OCI-LY7 (cell line): ENCODE data around the gene C1orf146. TPM values are rescaled to one million over a fixed set of nuclear protein-coding genes. Genes with fewer than 3 reads are reported as not detected.

Source experiments
- Bru-seq: library from RNA; stranded (reverse); fragments of 400-500 nt; gene quantifications from one replicate; lab custom pipeline; 2021; lab: Mats Ljungman, UMichigan
- BruChase-seq, 2 experiments: library from RNA; stranded (reverse); fragments of 400-500 nt; gene quantifications; one replicate each; lab custom pipeline; 2021; lab: Mats Ljungman, UMichigan
- BruUV-seq: library from RNA; stranded (reverse); fragments of 400-500 nt; replicated peaks from 2 replicates; lab custom pipeline; 2021; lab: Mats Ljungman, UMichigan
- CTCF ChIA-PET: fragments of 300-600 bp; sonication (Branson Sonifier 250); formaldehyde crosslinking; loops from one replicate; lab custom pipeline; 2022; ENCODE audit warnings: antibody characterized with exemption; ENCODE audit not compliant: unreplicated experiment; lab: Charles Lee
- POLR2A ChIA-PET: fragments of 300-600 bp; sonication (Branson Sonifier 250); formaldehyde crosslinking; loops from one replicate; lab custom pipeline; 2022; ENCODE audit warnings: antibody characterized with exemption; lab: Charles Lee
- DNase-seq: peaks from one replicate; pipeline ENCODE4 v3.0.0-alpha.2; 2015; ENCODE audit warnings: low spot score
- H2AFZ ChIP-seq: fragments of 200-600 bp; sonication (generic), shearing (Covaris generic); 2 replicates; pipeline ENCODE4 v1.6.1; 2014; ENCODE audit warnings: mild to moderate bottlenecking, antibody characterized with exemption, low read length, moderate library complexity
- H3K27ac ChIP-seq: fragments of 200-600 bp; sonication (generic); 2 replicates; pipeline ENCODE4 v1.5.1; 2014; ENCODE audit warnings: mixed run types, low read depth, mild to moderate bottlenecking, moderate library complexity, low read length, inconsistent platforms; ENCODE audit not compliant: poor library complexity, severe bottlenecking
- H3K36me3 ChIP-seq: fragments of 200-600 bp; sonication (generic); 2 replicates; pipeline ENCODE4 v1.6.1; 2014; ENCODE audit warnings: mild to moderate bottlenecking, antibody characterized with exemption, low read length, moderate library complexity, mixed read lengths; ENCODE audit not compliant: insufficient read depth
- H3K4me1 ChIP-seq: fragments of 200-600 bp; sonication (generic); 2 replicates; pipeline ENCODE4 v1.5.1; 2014; ENCODE audit warnings: mild to moderate bottlenecking, low read length; ENCODE audit not compliant: insufficient read depth, poor library complexity, severe bottlenecking
- H3K4me2 ChIP-seq: fragments of 200-600 bp; sonication (generic); 2 replicates; pipeline ENCODE4 v1.6.1; 2014; ENCODE audit warnings: mild to moderate bottlenecking, low read length
- H3K4me3 ChIP-seq: fragments of 200-600 bp; sonication (generic); 2 replicates; pipeline ENCODE4 v1.5.1; 2014; ENCODE audit warnings: mild to moderate bottlenecking, low read depth, low read length; ENCODE audit not compliant: poor library complexity, severe bottlenecking
- H3K79me2 ChIP-seq: fragments of 200-600 bp; sonication (generic); 2 replicates; pipeline ENCODE4 v1.6.1; 2016; ENCODE audit warnings: low read depth, mild to moderate bottlenecking, low read length, moderate library complexity, mixed read lengths; ENCODE audit not compliant: insufficient read depth
- H3K9me2 ChIP-seq: fragments of 200-600 bp; sonication (generic); 2 replicates; pipeline ENCODE4 v1.6.1; 2016; ENCODE audit warnings: mild to moderate bottlenecking, low read length, mixed read lengths; ENCODE audit not compliant: insufficient read depth
- H3K9me3 ChIP-seq: fragments of 200-600 bp; sonication (generic); 2 replicates; pipeline ENCODE4 v1.6.1; 2014; ENCODE audit warnings: mild to moderate bottlenecking, mixed run types, low read length, mixed read lengths
- H4K20me1 ChIP-seq: fragments of 200-600 bp; sonication (generic); 2 replicates; pipeline ENCODE4 v1.6.1; 2014; ENCODE audit warnings: mild to moderate bottlenecking, antibody characterized with exemption, low read length, moderate library complexity, mixed read lengths; ENCODE audit not compliant: insufficient read depth
- EZH2phosphoT487 ChIP-seq: fragments of 200-600 bp; sonication (generic); IDR thresholded peaks from 2 replicates; pipeline ENCODE4 v1.6.1; 2018; ENCODE audit warnings: low read depth, borderline replicate concordance, mild to moderate bottlenecking, mixed run types, antibody characterized with exemption, low read length, moderate library complexity, mixed read lengths
- intact Hi-C: fragments of 100-400 bp; cut with micrococcal nuclease; formaldehyde crosslinking; loops from one replicate; pipeline ENCODE4 v1.10.0; 2022; ENCODE audit not compliant: unreplicated experiment
- long read RNA-seq: library from polyadenylated mRNA; stranded (forward); transcript quantifications from one replicate; pipeline ENCODE4 v2.0.0, GENCODE V29; 2022
- total RNA-seq, 2 experiments: library from RNA; depleted of rRNA in 1 of 2; stranded (reverse); fragments of >200 nt in 1 of 2; shearing (Covaris generic) in 1 of 2; gene quantifications; 2 replicates each; pipeline ENCODE4 v1.2.3, GENCODE V29; 2014 to 2022
- TF ChIP-seq, protein P1 (sequence below): fragments of 200-600 bp; sonication (generic); conservative IDR thresholded peaks from 2 replicates; pipeline ENCODE4 v1.5.1; 2014; ENCODE audit warnings: mild to moderate bottlenecking, antibody characterized with exemption, low read length, moderate library complexity, mixed read lengths

Gene C1orf146
- total RNA-seq (2014; rRNA removed; shearing (Covaris generic)) (not detected in 2 replicates), total RNA-seq (2022) (not detected in 2 replicates), Bru-seq, nascent RNA (not detected), BruChase-seq, experiment 1, labeled RNA remaining after a 6-hour chase (not detected), BruChase-seq, experiment 2, labeled RNA remaining after a 2-hour chase (not detected)
- long read RNA-seq: 0 reads

DNA sequence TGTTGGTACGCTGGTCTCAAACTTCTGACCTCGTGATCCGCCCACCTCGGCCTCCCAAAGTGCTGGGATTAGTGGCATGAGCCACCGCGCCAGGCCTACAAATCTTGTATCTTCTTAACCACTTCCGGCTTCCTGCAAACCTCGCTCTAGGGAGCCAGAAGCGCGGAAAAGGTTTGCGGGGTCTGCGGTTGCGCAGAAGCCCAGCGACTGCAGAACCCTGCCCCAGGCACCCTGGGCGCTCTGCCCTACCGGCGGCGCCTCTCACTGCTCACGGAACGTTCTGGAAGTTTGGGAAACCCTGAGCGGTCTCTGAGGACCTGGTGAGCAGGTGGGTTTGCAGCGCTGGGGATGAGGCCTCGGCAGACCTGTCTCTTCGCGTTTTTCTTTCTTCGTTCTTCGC, at the start of gene C1orf146:
C1orf146 (plus strand) TSS at position 195 of the 400 bp plus-strand sequence. CDS start 13,506 bp downstream, outside the sequence.
- intact Hi-C loops: no loop called here
- no peaks in the 10 kb centered on the region for H3K4me1 ChIP-seq
- H3K4me2 ChIP-seq: no peak within 1 kb of the TSS
- no peaks in the 10 kb centered on the region for H3K9me2 ChIP-seq
- H3K4me3 ChIP-seq: no peak within 1 kb of the TSS
- no peaks in the 10 kb centered on the region for H3K36me3 ChIP-seq
- no peak for DNase-seq
- no peaks in the 10 kb centered on the region for H3K9me3 ChIP-seq
- H2AFZ ChIP-seq: no peak within 1 kb of the TSS
- CTCF ChIA-PET: no interaction called here
- no peak within 1 kb of the TSS for H3K27ac ChIP-seq
- no TSS peak for BruUV-seq
- POLR2A ChIA-PET: no interaction called here
- H4K20me1 ChIP-seq: no peaks in the 10 kb centered on the region
- no peaks in the 10 kb centered on the region for H3K79me2 ChIP-seq
- TF ChIP-seq, protein P1, sequence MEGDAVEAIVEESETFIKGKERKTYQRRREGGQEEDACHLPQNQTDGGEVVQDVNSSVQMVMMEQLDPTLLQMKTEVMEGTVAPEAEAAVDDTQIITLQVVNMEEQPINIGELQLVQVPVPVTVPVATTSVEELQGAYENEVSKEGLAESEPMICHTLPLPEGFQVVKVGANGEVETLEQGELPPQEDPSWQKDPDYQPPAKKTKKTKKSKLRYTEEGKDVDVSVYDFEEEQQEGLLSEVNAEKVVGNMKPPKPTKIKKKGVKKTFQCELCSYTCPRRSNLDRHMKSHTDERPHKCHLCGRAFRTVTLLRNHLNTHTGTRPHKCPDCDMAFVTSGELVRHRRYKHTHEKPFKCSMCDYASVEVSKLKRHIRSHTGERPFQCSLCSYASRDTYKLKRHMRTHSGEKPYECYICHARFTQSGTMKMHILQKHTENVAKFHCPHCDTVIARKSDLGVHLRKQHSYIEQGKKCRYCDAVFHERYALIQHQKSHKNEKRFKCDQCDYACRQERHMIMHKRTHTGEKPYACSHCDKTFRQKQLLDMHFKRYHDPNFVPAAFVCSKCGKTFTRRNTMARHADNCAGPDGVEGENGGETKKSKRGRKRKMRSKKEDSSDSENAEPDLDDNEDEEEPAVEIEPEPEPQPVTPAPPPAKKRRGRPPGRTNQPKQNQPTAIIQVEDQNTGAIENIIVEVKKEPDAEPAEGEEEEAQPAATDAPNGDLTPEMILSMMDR: no peak

DNA sequence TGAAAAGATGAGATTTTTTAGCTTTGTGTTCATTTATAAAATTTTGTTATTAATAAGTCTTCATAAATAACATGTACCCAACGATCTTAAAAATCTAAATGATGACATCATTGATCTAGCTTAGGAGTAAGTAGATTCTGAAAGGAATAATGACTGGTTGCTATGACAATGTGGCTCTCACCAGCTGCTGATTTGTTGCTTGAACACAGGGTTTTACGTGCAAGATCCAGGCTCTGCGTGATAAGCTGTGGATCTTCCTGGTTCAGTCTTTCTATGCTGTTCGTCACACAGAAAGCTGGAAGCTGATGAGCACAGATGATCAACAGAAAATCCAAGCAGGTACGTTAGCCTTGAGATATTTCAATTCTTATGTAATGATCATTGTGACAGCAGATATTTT, 49.1 kb upstream of the C1orf146 start:
- no TSS peak for BruUV-seq
- CTCF ChIA-PET: no interaction called here

More for the DNA sequence above, 49.1 kb upstream of the C1orf146 start:
- no peaks in the 10 kb centered on the region for H3K9me3 ChIP-seq
- H3K36me3 ChIP-seq: no peaks in the 10 kb centered on the region
- DNase-seq: no peak
- intact Hi-C loops: no loop called here
- no peak overlapping the region for H3K27ac ChIP-seq
- TF ChIP-seq, protein P1: no peak
- no peak for TF ChIP-seq EZH2phosphoT487
- POLR2A ChIA-PET: interaction anchor here (0.6 to 1.2 kb wide), 3 partner anchors 10 to 69 kb away, joined by 3 read pairs; no protein-coding TSS in a partner anchor
- H3K9me2 ChIP-seq: no peaks in the 10 kb centered on the region
- no peaks in the 10 kb centered on the region for H3K4me1 ChIP-seq
- H2AFZ ChIP-seq: no peak overlapping the region
- no peak overlapping the region for H3K4me3 ChIP-seq
- H3K79me2 ChIP-seq: no peaks in the 10 kb centered on the region
- H3K4me2 ChIP-seq: no peak overlapping the region
- H4K20me1 ChIP-seq: no peaks in the 10 kb centered on the region
